ENCODE data around the gene ZSCAN22.
A peak's percentile ranks its signal among the peaks of the same experiment; 100 is the strongest.

The ZSCAN22 gene

DNA sequence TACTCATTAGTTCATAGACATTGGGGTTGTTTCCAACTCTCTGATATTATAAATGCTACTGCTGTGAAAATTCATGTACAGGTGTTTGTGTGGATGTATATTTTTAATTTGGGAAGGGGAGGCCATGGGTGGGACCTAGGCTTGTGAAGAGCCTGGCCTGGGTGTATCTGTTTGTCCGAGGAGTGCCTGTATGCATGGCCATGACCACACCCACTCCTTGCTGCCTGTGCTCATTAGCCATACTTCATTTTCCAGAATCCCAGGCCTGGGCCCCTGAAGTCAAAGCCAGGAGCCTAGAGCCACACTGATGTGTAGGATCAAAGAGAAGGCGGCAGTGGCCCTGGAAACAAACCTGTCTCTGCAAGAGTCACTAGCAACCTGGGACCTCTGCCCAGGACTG, 11.2 kb upstream of the ZSCAN22 start:
- no peak for ATAC-seq (ENCODE audit: low read depth)
- TF ChIP-seq, protein P1, sequence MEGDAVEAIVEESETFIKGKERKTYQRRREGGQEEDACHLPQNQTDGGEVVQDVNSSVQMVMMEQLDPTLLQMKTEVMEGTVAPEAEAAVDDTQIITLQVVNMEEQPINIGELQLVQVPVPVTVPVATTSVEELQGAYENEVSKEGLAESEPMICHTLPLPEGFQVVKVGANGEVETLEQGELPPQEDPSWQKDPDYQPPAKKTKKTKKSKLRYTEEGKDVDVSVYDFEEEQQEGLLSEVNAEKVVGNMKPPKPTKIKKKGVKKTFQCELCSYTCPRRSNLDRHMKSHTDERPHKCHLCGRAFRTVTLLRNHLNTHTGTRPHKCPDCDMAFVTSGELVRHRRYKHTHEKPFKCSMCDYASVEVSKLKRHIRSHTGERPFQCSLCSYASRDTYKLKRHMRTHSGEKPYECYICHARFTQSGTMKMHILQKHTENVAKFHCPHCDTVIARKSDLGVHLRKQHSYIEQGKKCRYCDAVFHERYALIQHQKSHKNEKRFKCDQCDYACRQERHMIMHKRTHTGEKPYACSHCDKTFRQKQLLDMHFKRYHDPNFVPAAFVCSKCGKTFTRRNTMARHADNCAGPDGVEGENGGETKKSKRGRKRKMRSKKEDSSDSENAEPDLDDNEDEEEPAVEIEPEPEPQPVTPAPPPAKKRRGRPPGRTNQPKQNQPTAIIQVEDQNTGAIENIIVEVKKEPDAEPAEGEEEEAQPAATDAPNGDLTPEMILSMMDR (IDR thresholded peaks at IDR 0.05; ENCODE audit: poor library complexity, severe bottlenecking): no peak

DNA sequence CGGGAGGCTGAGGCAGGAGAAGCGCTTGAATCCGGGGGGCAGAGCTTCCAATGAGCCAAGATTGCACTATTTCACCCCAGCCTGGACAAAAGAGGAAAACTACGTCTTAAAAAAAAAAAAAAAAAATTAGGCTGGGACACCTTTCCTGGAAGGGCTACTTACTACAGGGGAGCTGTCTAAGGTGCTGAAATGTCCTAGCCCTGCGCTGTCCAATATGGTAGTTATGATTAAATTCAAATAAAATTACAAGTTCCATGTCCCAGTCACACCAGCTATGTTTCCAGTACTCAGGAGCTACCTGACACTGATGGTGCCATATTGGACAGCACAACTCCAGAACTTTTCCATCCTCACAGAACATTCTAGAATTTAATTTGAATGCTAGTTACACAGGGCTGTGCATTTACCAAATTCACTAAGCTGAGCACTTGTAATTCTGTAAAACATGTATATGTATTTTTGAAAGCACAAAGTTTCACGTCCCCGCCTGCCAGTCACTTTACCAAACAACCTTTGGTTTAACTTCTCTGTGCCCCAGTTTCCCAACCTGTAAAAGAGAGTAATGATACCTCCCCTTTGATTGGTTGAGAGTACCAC, 9.2 kb upstream of the ZSCAN22 start:
- DNase-seq (ENCODE audit: low spot score): no peak
- Histone ChIP-seq H3K27me3 (ENCODE audit: insufficient read depth, poor library complexity, severe bottlenecking) (no peaks in the 10 kb centered on the region), H3K4me3 (ENCODE audit: severe bottlenecking) (no peak overlapping the region), H3K36me3 (ENCODE audit: low read depth) (peaks cover 27% of the 10 kb centered on the region), H3K27ac (ENCODE audit: poor library complexity, severe bottlenecking) (no peak overlapping the region), H3K4me1 (ENCODE audit: insufficient read depth, poor library complexity, severe bottlenecking) (no peaks in the 10 kb centered on the region), H3K9me3 (ENCODE audit: severe bottlenecking) (no peaks in the 10 kb centered on the region)
- TF ChIP-seq, protein P1 (IDR thresholded peaks at IDR 0.05; ENCODE audit: poor library complexity, severe bottlenecking): no peak
- peak; percentile 37; the same call in 1 of the 3 replicates for ATAC-seq (ENCODE audit: low read depth)

More for the DNA sequence above, 11.2 kb upstream of the ZSCAN22 start:
- H3K4me3 ChIP-seq (ENCODE audit: severe bottlenecking): no peak overlapping the region
- peaks cover 46% of the 10 kb centered on the region for H3K36me3 ChIP-seq (ENCODE audit: low read depth)
- H3K4me1 ChIP-seq (ENCODE audit: insufficient read depth, poor library complexity, severe bottlenecking): no peaks in the 10 kb centered on the region
- no peak overlapping the region for H3K27ac ChIP-seq (ENCODE audit: poor library complexity, severe bottlenecking)
- DNase-seq (ENCODE audit: low spot score): no peak
- no peaks in the 10 kb centered on the region for H3K9me3 ChIP-seq (ENCODE audit: severe bottlenecking)
- H3K27me3 ChIP-seq (ENCODE audit: insufficient read depth, poor library complexity, severe bottlenecking): no peaks in the 10 kb centered on the region

DNA sequence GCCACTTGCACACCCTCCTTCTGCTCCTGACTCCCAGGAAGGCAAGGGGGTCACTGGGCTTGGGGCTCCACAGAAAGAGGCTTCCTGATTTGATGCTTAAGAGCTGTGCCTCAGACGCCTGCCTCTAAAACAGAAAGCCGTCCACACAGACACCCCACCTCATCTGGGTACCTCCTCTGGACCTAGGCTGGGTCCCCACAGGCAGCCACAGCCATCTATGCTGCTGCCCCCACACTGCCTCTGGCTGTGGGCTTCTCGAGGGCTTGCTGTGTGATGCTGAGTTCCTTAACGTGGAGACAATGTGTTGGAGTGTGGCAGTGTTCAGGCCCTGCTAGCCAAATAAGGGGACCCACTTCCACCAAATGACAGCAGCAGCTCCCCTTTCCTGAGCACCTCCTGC, 8.5 kb upstream of the ZSCAN22 start:
- ATAC-seq (ENCODE audit: low read depth): no peak
- Histone ChIP-seq H3K27ac (ENCODE audit: poor library complexity, severe bottlenecking) (no peak overlapping the region), H3K4me3 (ENCODE audit: severe bottlenecking) (no peak overlapping the region), H3K27me3 (ENCODE audit: insufficient read depth, poor library complexity, severe bottlenecking) (no peaks in the 10 kb centered on the region), H3K36me3 (ENCODE audit: low read depth) (peaks cover 20% of the 10 kb centered on the region), H3K4me1 (ENCODE audit: insufficient read depth, poor library complexity, severe bottlenecking) (no peaks in the 10 kb centered on the region), H3K9me3 (ENCODE audit: severe bottlenecking) (no peaks in the 10 kb centered on the region)
- no peak for DNase-seq (ENCODE audit: low spot score)
- TF ChIP-seq, protein P1 (IDR thresholded peaks at IDR 0.05; ENCODE audit: poor library complexity, severe bottlenecking): no peak

DNA sequence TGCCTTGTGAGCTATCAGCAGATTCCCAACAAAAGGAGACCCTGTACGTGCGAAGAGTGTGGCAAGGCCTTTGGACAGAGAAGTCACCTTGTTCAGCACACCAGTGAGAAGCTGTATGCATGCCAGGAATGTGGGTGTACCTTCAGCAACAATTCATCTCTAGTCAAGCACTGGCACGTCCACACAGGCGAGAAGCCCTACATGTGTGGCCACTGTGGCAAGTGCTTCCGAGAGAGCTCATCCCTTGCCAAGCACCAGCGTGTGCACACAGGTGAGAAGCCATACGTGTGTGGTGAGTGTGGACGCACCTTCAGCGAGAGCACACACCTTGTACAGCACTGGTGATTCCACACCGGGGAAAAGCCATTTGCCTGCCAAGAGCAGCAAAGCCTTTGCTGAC, 7.6 kb upstream of the ZSCAN22 start:
- Histone ChIP-seq H3K27me3 (ENCODE audit: insufficient read depth, poor library complexity, severe bottlenecking) (no peaks in the 10 kb centered on the region), H3K36me3 (ENCODE audit: low read depth) (peaks cover 11% of the 10 kb centered on the region), H3K4me3 (ENCODE audit: severe bottlenecking) (no peak overlapping the region), H3K27ac (ENCODE audit: poor library complexity, severe bottlenecking) (no peak overlapping the region), H3K9me3 (ENCODE audit: severe bottlenecking) (no peaks in the 10 kb centered on the region), H3K4me1 (ENCODE audit: insufficient read depth, poor library complexity, severe bottlenecking) (no peaks in the 10 kb centered on the region)
- DNase-seq (ENCODE audit: low spot score) (no peak), ATAC-seq (ENCODE audit: low read depth) (no peak; the same call in 2 of the 3 replicates)
- TF ChIP-seq, protein P1 (IDR thresholded peaks at IDR 0.05; ENCODE audit: poor library complexity, severe bottlenecking): no peak

DNA sequence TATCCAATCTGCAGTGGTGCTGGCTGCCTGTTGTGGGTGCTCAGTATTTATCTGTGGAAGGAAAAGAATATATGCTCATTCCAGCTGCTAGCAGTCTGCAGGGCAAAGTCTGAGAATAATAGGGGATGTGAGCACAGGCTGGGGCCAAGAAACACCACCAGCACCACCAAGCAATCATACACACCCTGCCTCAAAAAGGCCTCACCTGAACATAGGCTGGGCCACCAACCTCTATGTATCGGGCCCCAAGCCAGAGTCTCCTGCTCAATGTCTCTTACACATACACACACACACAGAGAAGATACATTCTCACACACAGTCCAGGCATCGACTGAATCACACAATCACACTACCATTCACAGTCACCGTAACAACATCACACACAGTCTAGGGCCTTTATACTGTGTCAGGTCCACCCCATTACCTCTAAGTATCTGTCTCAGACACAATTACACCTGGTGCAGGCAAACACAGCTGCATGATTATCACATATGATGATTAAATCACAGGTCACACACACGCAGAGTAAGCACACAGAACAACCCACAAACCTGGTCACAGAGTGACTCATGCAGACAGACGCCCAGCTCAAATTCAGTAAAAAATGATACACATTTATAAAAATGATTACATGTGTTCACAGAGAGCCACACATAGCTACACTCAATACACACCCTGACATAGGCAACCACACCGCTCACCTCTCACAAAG, 1.3 kb upstream of the ZSCAN22 start:
- Histone ChIP-seq H3K4me3 (ENCODE audit: severe bottlenecking) (peak overlapping the region; percentile 75), H3K36me3 (ENCODE audit: low read depth) (no peaks in the 10 kb centered on the region), H3K27ac (ENCODE audit: poor library complexity, severe bottlenecking) (no peak overlapping the region), H3K27me3 (ENCODE audit: insufficient read depth, poor library complexity, severe bottlenecking) (no peaks in the 10 kb centered on the region), H3K4me1 (ENCODE audit: insufficient read depth, poor library complexity, severe bottlenecking) (no peaks in the 10 kb centered on the region), H3K9me3 (ENCODE audit: severe bottlenecking) (no peaks in the 10 kb centered on the region)
- TF ChIP-seq, protein P1 (IDR thresholded peaks at IDR 0.05; ENCODE audit: poor library complexity, severe bottlenecking): no peak
- ATAC-seq (ENCODE audit: low read depth) (no peak), DNase-seq (ENCODE audit: low spot score) (no peak)
